ENCODE measurements around the gene ZNF813.
"Not testable (repeated sequence)": the region's sequence is repeated elsewhere in the genome, so short reads cannot be mapped to it uniquely, and the experiment has no call there.

Gene ZNF813

DNA sequence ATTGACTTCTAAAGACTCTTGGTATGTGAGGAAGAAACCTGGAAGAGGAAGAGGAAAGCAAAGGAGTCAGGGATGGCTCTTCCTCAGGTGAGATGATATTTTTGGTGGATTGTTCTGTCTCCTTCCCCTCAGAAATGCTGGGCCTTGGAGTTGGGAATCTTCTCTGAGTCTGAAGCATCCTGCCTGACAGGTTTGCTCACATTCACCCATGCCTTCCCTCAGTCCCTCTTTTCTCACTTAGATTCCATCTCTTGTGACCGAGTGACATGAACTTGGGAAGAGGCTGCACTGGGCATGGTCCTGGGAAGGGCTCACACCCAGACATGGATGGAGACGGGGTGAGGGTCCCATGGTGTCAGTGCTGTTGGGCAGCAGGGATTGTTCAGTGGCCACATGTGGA is 16.2 kb downstream of the ZNF813 start:
- DNase-seq (ENCODE audit: low read depth in 2 of 2): not testable (repeated sequence)

DNA sequence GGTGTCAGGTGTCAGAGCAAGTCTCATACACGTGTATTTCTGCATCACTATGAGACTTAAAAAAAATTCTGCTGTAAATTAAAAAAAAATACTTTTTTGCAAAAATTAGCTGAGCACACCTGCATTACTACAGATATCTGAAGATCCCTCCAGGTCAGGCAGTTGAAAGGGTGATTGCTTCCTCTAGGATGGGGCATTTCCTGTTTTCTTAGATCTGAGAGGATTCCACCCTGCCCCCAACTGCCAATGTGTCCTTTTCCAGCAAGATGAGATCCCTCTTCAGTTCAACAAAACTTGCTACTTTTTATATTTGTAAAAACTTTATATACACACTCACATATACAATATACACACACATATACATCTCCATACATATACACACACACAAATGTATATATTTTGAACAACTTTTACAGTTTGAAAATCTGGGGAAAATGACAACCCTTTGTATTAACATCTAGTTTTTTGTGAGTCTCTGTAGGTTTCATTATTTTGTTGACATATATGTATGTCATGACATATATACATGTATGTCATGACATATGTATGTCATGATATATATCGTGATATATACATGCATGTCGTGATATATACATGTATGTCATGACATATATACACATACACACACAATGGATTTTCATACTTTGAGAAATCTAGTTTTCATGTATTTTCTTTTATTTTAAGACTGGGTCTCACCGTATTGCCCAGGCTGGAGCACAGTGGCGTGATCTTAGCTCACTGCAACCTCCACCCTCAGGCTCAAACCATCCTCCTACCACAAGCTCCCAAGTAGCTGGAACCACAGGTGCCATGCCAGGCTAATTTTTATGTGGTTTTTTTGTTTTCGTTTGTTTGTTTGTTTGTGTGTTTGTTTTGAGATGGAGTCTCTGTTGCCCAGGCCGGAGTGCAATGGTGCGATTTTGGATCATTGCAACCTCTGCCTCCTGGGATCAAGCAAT is 17.8 kb downstream of the ZNF813 start:
- DNase-seq (ENCODE audit: low read depth in 2 of 2): no peak

DNA sequence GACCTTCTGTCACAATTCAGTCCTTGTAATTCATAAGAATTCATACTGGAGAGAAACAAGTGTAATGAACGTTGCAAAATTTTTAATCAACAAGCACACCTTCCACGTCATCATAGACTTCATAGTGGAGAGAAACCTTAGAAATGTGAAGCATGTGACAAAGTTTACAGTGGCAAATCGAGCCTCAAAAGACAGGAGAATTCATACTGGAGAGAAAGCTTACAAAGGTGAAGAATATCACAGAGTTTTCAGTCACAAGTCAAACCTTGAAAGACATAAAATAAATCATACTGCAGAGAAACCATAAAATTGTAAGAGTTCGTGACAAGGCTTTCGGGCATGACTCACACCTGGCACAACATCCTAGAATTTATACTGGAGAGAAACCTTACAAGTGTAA is 24.6 kb downstream of the ZNF813 start:
- DNase-seq (ENCODE audit: low read depth in 2 of 2): no peak

DNA sequence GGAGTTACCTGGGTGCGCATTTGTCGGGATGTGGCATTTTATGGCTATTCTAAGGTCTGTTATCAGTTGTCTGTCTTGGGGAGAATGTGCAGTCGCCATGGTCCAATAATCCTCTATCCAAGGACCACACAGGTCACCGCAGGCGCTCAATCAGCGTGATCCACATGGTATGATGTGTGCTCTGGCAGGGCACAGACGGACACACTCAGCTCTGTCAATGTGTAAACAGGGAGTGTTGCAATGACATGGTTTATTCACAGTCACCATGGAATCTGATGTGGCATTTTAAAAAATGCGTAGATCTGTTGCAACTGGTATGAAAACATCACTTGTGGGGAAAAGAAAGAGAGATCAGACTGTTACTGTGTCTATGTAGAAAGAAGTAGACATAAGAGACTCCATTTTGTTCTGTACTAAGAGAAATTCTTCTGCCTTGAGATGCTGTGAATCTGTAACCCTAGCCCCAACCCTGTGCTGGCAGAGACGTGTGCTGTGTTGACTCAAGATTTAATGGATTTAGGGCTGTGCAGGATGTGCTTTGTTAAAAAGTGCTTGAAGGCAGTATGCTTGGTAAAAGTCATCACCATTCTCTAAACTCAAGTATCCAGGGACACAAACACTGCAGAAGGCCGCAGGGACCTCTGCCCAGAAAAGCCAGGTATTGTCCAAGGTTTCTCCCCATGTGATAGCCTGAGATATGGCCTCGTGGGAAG is 29.9 kb downstream of the ZNF813 start:
- DNase-seq (ENCODE audit: low read depth in 2 of 2): not testable (repeated sequence)

DNA sequence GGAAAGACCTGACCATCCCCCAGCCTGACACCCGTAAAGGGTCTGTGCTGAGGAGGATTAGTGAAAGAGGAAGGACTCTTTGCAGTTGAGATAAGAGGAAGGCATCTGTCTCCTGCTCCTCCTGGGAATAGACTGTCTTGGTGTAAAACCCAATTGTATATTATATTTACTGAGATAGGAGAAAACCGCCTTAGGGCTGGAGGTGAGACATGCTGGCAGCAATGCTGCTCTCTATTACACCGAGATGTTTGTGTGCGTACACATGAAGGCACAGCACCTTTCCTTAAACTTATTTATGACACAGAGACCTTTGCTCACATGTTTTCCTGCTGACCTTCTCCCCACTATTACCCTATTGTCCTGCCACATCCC is 30.5 kb downstream of the ZNF813 start:
- not testable (repeated sequence) for DNase-seq (ENCODE audit: low read depth in 2 of 2)

DNA sequence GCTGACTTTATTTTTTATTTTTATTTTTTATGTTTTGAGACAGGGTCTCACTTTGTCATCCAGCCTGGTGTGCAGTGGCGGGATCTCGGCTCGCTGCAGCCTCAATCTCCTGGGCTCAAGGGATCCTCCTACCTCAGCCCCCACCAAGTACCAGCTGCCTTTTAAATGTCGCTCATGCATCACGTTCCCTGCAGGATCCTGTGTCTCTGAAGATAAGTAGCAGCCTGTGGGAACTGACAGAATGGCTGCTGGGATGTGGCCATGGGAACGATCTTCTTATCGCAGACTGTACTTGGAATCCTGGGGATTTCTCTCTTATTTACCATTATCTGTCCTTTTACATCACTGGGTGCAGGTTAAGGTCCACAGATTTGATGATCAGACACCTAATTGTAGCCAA is 35.6 kb downstream of the ZNF813 start:
- not testable (repeated sequence) for DNase-seq (ENCODE audit: low read depth in 2 of 2)

DNA sequence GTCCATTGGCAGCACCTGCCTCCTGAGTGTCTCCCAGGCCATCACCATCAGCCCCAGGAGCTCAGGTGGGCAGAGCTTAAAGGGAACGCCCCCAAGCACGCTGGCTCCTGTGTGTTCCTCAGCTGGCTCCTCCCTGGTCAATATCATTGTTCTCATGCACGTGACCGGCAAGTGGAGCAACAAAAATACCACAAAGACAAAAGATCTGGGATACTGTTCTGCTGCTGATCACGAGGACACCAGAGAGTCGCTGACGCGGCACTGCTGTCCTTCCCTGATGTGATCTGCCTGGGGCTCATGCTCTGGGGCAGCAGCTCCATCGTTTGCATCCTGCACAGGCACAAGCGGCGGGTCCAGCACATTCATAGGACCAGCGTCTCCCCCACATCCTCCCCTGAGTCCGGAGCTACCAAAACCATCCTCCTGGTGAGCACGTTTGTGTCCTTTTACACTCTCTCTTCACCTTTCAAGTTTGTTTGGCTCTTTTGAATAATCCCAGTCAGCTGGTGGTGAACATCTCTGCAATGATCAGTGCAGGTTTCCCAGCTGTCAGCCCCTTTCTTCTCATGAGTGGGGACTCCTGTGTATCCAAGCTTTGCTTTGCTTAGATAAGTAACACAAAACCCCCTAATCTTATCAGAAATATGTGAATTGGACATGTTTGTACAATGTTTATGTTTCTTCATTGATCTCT is 36.3 kb downstream of the ZNF813 start:
- DNase-seq (ENCODE audit: low read depth in 2 of 2): not testable (repeated sequence)

DNA sequence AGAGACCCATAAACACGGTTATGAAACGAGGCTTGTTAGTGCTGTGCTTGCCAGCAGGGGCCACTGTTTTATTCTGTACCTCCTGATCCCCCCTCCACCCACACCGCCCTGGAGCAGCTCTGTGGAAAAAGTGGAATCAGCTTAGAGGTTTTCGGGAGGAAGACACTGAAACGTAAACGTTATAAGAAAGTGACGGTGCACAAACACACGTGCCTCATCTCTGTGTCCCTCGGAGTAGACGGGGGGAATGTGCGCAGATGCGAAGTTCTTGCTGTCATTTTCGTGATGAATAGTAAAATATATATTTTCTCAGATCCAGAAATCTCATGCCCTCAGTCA is 36.8 kb downstream of the ZNF813 start:
- DNase-seq (ENCODE audit: low read depth in 2 of 2): not testable (repeated sequence)

DNA sequence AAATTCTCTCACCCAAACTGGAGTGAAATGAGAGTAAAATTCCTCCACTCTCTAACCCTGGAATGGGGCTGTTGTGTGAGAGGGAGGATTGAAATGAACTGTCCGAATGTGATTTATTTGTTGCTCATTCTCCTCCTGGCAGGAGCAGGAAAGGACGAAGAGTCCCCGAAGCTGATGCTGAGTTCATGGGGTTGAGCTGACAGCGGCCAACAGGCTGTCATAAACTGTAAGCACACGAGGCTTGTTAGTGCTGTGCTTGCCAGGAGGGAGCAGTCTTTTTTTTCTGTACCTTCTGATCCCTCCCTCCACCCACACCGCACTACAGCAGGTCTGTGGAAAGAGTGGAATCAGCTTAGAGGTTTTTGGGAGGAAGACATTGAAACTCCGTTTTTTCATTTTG is 37.4 kb downstream of the ZNF813 start:
- DNase-seq (ENCODE audit: low read depth in 2 of 2): no peak

DNA sequence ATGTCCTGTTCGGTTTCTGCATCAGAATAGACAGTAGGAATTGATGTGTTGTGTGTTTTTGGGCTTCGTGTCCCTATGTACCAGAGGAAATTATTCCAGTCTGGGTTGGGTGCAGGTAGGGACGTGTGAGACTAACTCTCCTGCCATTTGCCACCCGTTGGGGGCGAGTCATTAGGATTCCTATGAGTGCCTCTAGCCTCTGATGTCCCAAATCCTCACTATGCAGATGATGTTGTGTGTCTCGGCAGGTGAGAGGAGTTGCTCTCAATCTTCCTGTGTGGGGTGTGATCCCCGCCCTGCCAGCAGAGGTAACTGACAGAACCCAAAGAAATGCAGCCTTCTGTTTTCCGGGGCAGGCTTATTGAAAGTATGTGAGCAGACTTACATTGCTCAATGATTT is 39.2 kb downstream of the ZNF813 start:
- DNase-seq (ENCODE audit: low read depth in 2 of 2): no peak

DNA sequence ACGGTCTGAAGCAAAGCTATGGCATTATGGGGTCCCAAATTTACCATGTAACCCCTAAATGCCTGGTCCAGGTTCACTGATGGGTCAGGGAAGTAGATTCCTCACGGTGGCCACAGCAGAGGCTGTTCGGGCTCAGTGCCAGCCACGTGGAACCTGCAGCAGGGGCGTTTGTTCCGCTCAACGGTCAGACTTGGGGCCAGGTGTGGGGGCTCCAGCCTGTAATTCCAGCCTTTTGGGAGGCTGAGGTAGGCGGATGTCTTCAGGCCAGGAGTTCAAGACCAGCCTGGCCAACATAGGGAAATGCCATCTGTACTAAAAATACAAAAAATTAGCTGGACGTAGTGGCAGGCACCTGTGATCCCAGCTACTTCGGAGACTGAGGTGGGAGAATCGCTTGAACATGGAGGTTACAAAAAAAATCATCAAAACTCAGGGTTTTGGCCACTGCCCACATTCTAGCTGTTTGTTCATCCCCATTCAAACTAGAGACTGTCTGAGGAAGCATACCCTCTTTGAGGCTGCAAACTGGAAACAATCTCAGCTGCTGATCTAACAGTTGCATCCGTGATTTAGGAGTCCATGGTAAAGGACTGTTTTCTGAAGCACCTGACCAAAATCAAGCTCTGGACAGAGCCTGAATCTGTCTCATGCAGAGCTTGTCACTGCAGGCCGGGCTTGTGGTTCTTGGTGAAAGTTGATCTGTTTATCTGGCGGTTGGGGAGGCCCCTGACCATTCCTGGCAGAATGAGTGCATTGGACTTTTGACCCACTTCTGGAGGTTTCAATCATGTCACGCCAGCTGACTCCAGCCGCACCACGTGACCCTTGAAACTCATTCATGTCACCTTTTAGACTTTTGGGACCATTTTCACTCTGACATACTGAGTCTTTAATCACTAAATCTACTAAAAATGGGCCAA is 40.2 kb downstream of the ZNF813 start:
- no peak for DNase-seq (ENCODE audit: low read depth in 2 of 2)

DNA sequence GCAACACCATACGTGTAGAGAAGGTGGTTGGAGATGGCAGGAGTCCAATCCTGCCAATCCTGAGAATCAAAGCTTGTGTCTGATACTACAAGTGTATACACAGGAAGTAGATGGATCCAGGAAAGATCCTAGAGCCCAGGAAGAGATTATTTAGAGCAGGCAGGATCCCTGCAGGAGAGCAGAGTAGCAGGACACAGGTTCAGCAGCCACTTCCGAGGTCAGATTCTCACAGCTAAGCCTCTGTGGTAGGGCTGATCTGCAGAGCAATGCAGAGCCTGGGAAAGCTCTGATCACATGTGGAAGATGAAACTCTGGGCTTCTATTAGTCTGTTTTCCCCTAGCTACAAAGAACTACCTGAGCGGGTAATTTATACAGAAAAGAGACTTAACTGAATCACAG is 41.9 kb downstream of the ZNF813 start:
- no peak for DNase-seq (ENCODE audit: low read depth in 2 of 2)

DNA sequence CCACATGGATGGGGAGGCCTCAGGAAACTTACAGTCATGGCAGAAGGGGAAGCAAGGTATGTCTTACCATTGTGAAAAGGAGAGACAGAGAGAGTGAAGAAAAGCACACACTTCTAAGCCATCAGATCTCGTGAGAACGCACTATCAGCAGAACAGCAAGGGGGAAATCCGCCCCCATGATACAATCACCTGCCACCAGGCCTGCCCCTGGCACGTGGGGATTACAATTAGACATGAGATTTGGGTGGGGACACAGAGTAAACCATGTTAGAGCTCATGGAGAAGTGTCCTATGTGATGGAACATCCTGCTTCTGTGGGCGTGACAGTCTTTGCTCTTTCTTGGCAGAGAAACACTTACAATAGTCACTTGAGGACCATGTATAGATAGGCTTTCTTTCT is 42.3 kb downstream of the ZNF813 start:
- DNase-seq (ENCODE audit: low read depth in 2 of 2): no peak

DNA sequence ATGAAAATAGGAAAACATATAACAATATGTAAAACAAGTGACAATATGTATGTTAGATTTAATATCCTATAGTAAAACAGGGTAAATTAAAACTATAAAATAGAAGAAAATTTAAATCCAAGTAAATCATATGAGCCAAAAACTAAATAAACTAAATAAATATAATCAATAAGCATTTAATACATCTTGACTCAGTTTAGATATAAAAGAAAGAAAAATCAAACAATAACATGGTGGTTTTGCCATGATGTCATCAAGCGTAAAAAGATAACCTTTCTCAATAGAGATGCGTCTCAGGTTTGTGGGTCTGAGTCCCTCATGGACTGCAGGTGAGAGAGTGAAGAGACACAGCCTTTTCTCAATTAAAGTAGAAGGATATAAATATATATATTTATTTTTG is 43.8 kb downstream of the ZNF813 start:
- no peak for DNase-seq (ENCODE audit: low read depth in 2 of 2)

DNA sequence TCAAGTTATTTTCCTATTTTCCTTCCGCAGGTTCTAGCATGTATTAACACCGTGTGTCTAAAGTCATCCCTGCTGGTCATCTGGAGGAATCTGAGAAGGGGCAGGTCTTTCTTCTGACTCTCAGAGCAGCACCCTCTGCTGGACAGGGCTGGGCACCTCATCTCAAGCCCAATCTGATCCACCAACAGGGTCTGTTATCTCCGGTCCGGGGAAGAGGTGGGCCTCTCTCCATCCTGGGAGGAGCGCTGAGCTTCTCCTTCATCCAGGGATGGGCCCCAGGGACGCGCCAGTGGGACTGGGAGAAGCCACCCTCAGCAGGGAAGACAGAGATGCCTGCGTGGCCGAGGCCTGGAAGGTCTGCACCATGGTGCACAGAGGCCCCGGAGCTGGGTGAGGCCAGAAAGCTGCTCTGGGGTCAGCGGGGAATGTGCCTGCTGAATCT is 44.4 kb downstream of the ZNF813 start:
- DNase-seq (ENCODE audit: low read depth in 2 of 2): no peak

DNA sequence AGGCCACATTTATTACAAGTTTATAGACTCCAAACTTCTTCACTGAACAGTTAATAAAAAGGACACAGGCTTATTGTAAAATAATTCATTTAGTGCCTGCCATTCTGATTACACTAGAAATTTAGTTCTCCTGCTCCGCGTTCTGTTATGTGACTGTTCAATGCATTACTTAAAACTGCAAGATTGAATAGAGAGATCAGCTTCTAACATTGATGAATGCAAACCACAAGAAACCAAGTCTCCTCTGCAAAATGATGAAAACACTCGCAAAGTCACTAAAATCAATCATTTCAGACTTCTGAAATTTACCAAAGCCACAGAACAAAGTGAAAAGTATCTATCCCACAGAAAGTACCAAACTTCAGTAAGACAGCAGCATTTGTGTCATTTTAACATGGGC is 47.5 kb downstream of the ZNF813 start:
- not testable (repeated sequence) for DNase-seq (ENCODE audit: low read depth in 2 of 2)

DNA sequence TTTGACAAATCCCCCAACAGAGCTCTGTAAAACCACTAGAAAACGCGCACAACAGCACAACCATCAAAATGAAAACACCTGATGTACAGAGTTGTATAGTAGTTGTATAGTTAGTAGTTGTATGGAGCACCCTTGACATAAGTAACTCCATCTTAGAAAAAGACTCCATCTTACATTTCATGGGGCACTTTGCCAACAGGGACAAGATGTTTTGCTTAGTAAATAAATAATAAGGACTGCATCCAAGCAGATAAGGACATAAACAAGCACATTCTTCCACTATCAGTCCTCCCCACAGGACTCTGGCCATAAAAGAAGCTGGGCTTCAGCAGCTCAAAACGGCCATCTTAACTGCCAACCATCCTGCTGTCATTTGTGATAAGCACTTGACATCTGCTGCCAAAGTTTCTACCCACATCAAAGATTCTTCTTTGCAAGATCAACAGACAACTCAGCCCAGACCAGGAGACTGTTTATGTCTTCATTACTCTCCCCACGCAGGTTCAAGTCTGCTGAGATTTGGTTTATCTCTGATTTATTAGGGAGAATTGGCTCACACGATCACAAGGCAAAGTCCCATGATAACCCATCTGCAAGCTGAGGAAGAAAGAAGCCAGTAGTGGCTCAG is 49.7 kb downstream of the ZNF813 start:
- DNase-seq (ENCODE audit: low read depth in 2 of 2): no peak

DNA sequence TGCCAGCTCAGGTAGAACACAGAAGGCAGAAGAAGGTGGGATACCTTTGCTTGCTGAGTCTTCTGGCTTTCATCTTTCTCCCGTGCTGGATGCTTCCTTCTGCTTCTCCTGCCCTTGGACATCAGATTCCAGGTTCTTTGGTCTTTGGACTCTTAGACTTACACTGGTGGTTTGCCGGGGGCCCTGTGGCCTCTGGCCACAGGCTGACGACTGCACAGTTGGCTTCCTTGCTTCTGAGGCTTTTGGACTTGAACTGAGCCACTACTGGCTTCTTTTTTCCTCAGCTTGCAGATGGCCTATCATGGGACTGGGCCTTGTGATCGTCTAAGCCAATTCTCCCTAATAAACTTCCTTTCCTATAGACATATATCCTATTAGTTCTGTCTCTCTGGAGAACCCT is 50.6 kb downstream of the ZNF813 start:
- no peak for DNase-seq (ENCODE audit: low read depth in 2 of 2)

DNA sequence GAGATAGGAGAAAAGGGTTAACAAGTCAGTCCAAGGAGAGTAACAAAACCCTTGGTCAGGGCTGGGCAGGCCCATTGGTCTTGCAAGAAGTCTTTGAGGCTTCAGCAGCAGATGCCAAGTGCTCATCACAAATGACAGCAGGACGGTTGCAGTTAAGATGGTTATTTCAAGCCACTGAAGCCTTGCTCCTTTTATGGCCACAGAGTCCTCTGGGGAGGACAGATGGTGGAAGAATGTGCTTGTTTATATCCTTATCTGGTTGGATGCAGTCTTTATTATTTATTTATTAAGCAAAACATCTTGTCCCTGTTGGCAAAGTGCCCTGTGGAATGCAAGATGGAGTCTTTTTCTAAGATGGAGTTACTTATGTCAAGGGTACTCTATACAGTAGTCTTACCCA is 51.2 kb downstream of the ZNF813 start:
- DNase-seq (ENCODE audit: low read depth in 2 of 2): no peak

DNA sequence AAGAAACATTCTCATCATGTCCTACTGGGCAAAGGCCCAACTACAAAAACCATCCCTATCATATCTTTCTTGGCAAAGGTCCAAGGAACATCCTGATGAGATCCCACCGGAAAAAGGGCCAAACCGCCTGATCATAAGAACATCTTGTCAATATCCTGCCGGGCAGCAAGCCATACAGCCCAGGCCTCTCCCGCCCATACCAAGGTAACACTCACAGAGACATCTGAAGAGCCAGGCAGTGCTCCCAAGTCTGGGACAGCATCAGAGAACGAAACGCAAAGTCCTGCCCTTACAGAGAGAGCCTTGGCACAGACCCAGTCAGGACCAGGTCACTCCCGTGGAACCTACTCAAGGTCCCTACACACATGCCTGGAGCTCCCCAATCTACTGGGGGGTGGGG is 51.9 kb downstream of the ZNF813 start:
- DNase-seq (ENCODE audit: low read depth in 2 of 2): no peak

DNA sequence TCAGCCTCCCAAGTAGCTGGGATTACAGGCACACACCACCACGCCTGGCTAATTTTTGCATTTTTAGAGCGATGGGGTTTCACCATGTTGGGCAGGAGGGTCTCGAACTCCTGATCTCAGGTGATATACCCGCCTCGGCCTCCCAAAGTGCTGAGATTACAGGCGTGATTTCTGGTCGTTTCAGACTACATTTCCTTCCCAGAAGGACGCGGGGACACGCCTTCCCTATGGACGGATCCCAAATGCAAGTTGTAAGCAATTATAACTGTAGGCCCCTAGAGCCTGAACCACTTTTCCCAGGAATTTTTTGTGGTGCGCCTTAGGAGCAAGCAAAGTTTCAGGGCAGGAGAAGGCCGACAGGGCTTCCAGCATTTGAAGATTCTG is 52.6 kb downstream of the ZNF813 start:
- DNase-seq (ENCODE audit: low read depth in 2 of 2): no peak
